GM12875 (cell line): ENCODE data around the gene MRPL43.

ENCODE experiments used
- H3K4me3 ChIP-seq: one replicate; pipeline ENCODE4 v1.5.1; 2011; ENCODE audit warnings: low read depth, low read length, control low read depth
- TF ChIP-seq, protein P1 (sequence below): IDR thresholded peaks from 2 replicates; pipeline ENCODE4 v1.5.1; 2011; ENCODE audit warnings: low read depth, mild to moderate bottlenecking, control low read depth, inconsistent platforms, low read length, moderate library complexity, borderline replicate concordance; ENCODE audit not compliant: insufficient read depth

MRPL43 gene

GRCh38 chr10:101031796-101032636 lies 44.7 kb upstream of the MRPL43 start:
- TF ChIP-seq, protein P1, sequence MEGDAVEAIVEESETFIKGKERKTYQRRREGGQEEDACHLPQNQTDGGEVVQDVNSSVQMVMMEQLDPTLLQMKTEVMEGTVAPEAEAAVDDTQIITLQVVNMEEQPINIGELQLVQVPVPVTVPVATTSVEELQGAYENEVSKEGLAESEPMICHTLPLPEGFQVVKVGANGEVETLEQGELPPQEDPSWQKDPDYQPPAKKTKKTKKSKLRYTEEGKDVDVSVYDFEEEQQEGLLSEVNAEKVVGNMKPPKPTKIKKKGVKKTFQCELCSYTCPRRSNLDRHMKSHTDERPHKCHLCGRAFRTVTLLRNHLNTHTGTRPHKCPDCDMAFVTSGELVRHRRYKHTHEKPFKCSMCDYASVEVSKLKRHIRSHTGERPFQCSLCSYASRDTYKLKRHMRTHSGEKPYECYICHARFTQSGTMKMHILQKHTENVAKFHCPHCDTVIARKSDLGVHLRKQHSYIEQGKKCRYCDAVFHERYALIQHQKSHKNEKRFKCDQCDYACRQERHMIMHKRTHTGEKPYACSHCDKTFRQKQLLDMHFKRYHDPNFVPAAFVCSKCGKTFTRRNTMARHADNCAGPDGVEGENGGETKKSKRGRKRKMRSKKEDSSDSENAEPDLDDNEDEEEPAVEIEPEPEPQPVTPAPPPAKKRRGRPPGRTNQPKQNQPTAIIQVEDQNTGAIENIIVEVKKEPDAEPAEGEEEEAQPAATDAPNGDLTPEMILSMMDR = no peak
- peak overlapping the region; percentile 44 for H3K4me3 ChIP-seq

GRCh38 chr10:101031128-101031795 lies 44.0 kb upstream of the MRPL43 start, which contains the start of the genes PDZD7 and SFXN3:
Gene PDZD7 (minus strand): TSS chr10:101031129. CDS start chr10:101030219, 910 bp downstream.
Gene SFXN3 (plus strand): TSS chr10:101031234. CDS start chr10:101034695, 3,461 bp downstream.
- TF ChIP-seq, protein P1 = no peak

GRCh38 chr10:101030496-101031127 lies 43.3 kb upstream of the MRPL43 start:
- H3K4me3 ChIP-seq = no peak overlapping the region
- TF ChIP-seq, protein P1 = no peak

More at GRCh38 chr10:101031128-101031795, 44.0 kb upstream of the MRPL43 start, which contains the start of the genes PDZD7 and SFXN3:
- H3K4me3 ChIP-seq = peak within 1 kb of the TSS; percentile 44

DNA sequence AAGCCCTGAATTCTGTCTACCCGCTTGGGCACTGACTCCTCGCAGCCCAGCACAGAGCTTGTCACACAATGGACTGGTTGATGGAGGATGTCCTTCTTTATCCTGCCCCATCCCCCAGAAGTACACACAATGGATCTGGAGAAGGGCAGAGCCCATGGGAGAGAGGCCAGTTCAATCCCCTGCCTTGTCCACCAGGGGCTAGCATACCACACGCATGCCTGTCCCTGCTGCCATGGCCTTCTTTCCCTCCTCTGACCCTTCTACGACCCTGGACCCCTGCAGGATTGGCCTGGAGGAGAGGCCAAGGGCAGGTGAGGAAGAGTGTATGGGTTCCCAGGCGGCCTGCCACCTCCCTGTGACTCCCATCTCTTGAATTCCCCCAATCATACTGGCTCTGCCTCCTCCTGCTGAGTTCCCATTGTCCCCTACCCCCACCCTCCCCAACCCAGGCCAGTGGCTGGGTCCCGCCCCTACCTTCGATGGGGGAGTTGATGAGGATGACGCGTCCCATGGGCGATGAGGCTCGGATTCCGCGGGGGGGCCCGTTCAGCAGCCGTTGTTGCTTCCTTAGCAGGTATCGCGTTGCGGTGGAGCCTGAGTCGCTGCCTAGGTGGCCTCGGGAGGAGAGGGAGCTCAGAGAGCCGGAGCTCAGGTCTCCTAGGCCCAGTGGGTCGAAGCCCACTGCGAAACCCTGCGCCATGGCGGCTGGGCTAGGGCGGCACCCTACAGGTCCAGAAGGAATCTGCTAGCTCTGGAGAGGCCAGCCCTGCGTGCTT lies 42.4 kb upstream of the MRPL43 start:
- TF ChIP-seq, protein P1 = 0 out of 2 replicates have a peak, but pooled peaks have one; percentile 2
- no peak overlapping the region for H3K4me3 ChIP-seq

GRCh38 chr10:101028446-101029337 lies 41.4 kb upstream of the MRPL43 start:
- TF ChIP-seq, protein P1 = no peak
- no peak overlapping the region for H3K4me3 ChIP-seq
